ENCODE data around the gene CFAP46. TPM values are rescaled to one million over a fixed set of nuclear protein-coding genes. Genes with fewer than 3 reads are reported as not detected.

Gene CFAP46
- total RNA-seq, 1 donor from 2014 or later: 1.3 TPM

DNA sequence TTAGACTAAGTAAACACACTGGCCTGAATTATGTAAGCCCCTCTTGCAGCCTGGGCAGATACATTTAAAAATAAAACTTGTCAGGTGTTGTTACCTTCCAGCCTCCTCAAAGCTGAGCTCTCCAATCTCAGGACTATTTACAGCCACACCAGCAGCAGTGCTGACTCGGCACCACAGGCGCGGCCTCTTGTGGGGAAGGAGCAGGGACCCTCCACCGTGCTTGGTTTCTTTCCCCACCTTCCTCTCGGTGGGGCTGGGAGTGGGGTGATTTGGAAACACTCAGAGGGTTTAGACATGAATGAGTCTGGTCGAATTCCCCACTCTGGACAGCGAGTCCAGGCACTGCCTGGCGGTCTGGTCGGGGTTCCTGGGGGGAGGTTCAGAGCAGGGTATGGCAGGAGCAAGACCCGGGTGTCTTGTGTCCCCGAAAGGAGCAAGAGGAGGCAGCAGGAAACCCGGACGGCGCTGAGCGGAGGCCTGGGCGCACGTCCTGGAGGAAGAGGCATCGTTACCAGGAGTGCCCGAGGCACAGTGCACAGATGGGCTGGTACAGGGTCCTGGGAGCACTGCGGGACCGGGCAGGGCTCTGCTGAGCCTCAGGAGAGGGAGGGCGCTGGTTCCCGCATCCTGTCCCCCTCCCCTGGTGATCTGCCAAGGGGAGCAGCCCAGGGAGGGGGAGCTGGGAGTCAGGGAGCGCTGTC, 29.2 kb upstream of the CFAP46 start:
- Mint-ChIP-seq H3K27ac (ENCODE audit: unreplicated experiment) (no peak overlapping the region), H3K36me3 (ENCODE audit: low read depth, unreplicated experiment) (no peaks in the 10 kb centered on the region), H3K4me1 (ENCODE audit: low read depth, unreplicated experiment) (peaks cover 3% of the 10 kb centered on the region), H3K9me3 (ENCODE audit: unreplicated experiment) (no peaks in the 10 kb centered on the region), H3K27me3 (ENCODE audit: low read depth, unreplicated experiment) (peaks cover 46% of the 10 kb centered on the region), H3K4me3 (ENCODE audit: unreplicated experiment) (no peak overlapping the region)
- no peak overlapping the region for H3K9ac ChIP-seq (ENCODE audit: low read length)
- H2AFZ ChIP-seq (ENCODE audit: low read depth, low read length): no peak overlapping the region
- H3K79me2 ChIP-seq (ENCODE audit: insufficient read depth, low read length): no peaks in the 10 kb centered on the region
- no peak overlapping the region for H3K27ac ChIP-seq (ENCODE audit: low read depth, low read length)
- H3K9me3 ChIP-seq (ENCODE audit: insufficient read depth, low read depth, low read length): no peaks in the 10 kb centered on the region
- H3K27me3 ChIP-seq (ENCODE audit: insufficient read depth, low read length): peaks cover 8% of the 10 kb centered on the region
- H3K4me3 ChIP-seq (ENCODE audit: insufficient read depth, low read depth, low read length): no peak overlapping the region
- no peaks in the 10 kb centered on the region for H4K20me1 ChIP-seq (ENCODE audit: insufficient read depth, low read length)
- DNase-seq (ENCODE audit: low read depth) (no peak), FAIRE-seq (no peak)
- no peaks in the 10 kb centered on the region for H3K36me3 ChIP-seq (ENCODE audit: insufficient read depth, low read length)
- TF ChIP-seq CTCF (IDR thresholded peaks at IDR 0.05; ENCODE audit: insufficient read depth, low read depth, low read length) (no peak), EZH2 (IDR thresholded peaks at IDR 0.05; ENCODE audit: insufficient read depth, low read length) (no peak)
- no peaks in the 10 kb centered on the region for H3K4me1 ChIP-seq (ENCODE audit: insufficient read depth, low read length)
- H3K4me2 ChIP-seq (ENCODE audit: low read length): no peak overlapping the region

GRCh38 chr10:132970641-132971438, 28.5 kb upstream of the CFAP46 start:
- FAIRE-seq (no peak), DNase-seq (ENCODE audit: low read depth) (no peak)
- H3K27ac Mint-ChIP-seq (ENCODE audit: unreplicated experiment): no peak overlapping the region
- Histone ChIP-seq H3K4me3 (ENCODE audit: insufficient read depth, low read depth, low read length) (no peak overlapping the region), H3K9ac (ENCODE audit: low read length) (no peak overlapping the region), H4K20me1 (ENCODE audit: insufficient read depth, low read length) (no peaks in the 10 kb centered on the region), H3K79me2 (ENCODE audit: insufficient read depth, low read length) (no peaks in the 10 kb centered on the region), H3K27me3 (ENCODE audit: insufficient read depth, low read length) (peaks cover 10% of the 10 kb centered on the region), H2AFZ (ENCODE audit: low read depth, low read length) (no peak overlapping the region), H3K4me1 (ENCODE audit: insufficient read depth, low read length) (no peaks in the 10 kb centered on the region), H3K27ac (ENCODE audit: low read depth, low read length) (no peak overlapping the region), H3K4me2 (ENCODE audit: low read length) (no peak overlapping the region), H3K36me3 (ENCODE audit: insufficient read depth, low read length) (no peaks in the 10 kb centered on the region), H3K9me3 (ENCODE audit: insufficient read depth, low read depth, low read length) (no peaks in the 10 kb centered on the region)
- TF ChIP-seq EZH2 (IDR thresholded peaks at IDR 0.05; ENCODE audit: insufficient read depth, low read length) (no peak), CTCF (IDR thresholded peaks at IDR 0.05; ENCODE audit: insufficient read depth, low read depth, low read length) (no peak)
- H3K4me1 Mint-ChIP-seq (ENCODE audit: low read depth, unreplicated experiment): peaks cover 3% of the 10 kb centered on the region
- peaks cover 49% of the 10 kb centered on the region for H3K27me3 Mint-ChIP-seq (ENCODE audit: low read depth, unreplicated experiment)
- peaks cover 2% of the 10 kb centered on the region for H3K36me3 Mint-ChIP-seq (ENCODE audit: low read depth, unreplicated experiment)
- H3K9me3 Mint-ChIP-seq (ENCODE audit: unreplicated experiment): no peaks in the 10 kb centered on the region
- H3K4me3 Mint-ChIP-seq (ENCODE audit: unreplicated experiment): no peak overlapping the region

Data from astrocyte (in vitro differentiated cells and primary cell).